Heart left ventricle (tissue), 16 donors: Measurements from ENCODE around the gene FBXL12. TPM values are rescaled to one million over a fixed set of nuclear protein-coding genes. Genes with fewer than 3 reads are reported as not detected.

Experiments
- ATAC-seq, 4 donors: fragments of 200-7000 bp; cut with Tn5 transposase; one replicate each; pipeline ENCODE4 v1.9.1; 2020 to 2022; ENCODE audit warnings: moderate library complexity in 4 of 4, mild to moderate bottlenecking in 3 of 4, moderate number of reproducible peaks in 1 of 4
- DNase-seq, 5 donors: peaks; one replicate each; pipeline ENCODE4 v3.0.0-alpha.2; 2020
- H3K27ac ChIP-seq, 12 donors: fragments of 200-600 bp; sonication (generic) in 4 of 12; one replicate each; pipeline versions ENCODE4 v1.5.0 to v1.8.0; 2016 to 2022; ENCODE audit warnings: mild to moderate bottlenecking in 2 of 12
- H3K27me3 ChIP-seq, 9 donors: fragments of 200-600 bp; sonication (generic) in 2 of 9; one replicate each; pipeline versions ENCODE4 v1.5.1 to v1.8.0; 2016 to 2022; ENCODE audit warnings: mild to moderate bottlenecking in 3 of 9
- H3K36me3 ChIP-seq, 9 donors: fragments of 200-600 bp; sonication (generic) in 2 of 9; one replicate each; pipeline versions ENCODE4 v1.5.0 to v1.8.0; 2018 to 2022; ENCODE audit warnings: mild to moderate bottlenecking in 2 of 9
- H3K4me1 ChIP-seq, 12 donors: fragments of 200-600 bp; sonication (generic) in 4 of 12; one replicate each; pipeline versions ENCODE4 v1.5.0 to v1.8.0; 2016 to 2022; ENCODE audit warnings: mild to moderate bottlenecking in 3 of 12
- H3K4me3 ChIP-seq, 12 donors: fragments of 200-600 bp; sonication (generic) in 4 of 12; one replicate each; pipeline versions ENCODE4 v1.5.0 to v1.8.0; 2017 to 2022; ENCODE audit warnings: mild to moderate bottlenecking in 9 of 12, moderate library complexity in 4 of 12
- H3K9me3 ChIP-seq, 12 donors: fragments of 200-600 bp; sonication (generic) in 4 of 12; one replicate each; pipeline versions ENCODE4 v1.5.0 to v1.8.0; 2016 to 2022; ENCODE audit warnings: mild to moderate bottlenecking in 1 of 12
- POLR2A ChIP-seq, 2 donors: fragments of 450-650 bp; IDR thresholded peaks; one replicate each; pipeline ENCODE4 v1.6.1; 2017; ENCODE audit warnings: antibody characterized with exemption in 2 of 2, mild to moderate bottlenecking in 2 of 2, moderate library complexity in 2 of 2
- WGBS, 4 donors: extraction: QIAGEN DNeasy Blood & Tissue Kit in 2 of 4; methylation state at CpG; one replicate each; pipeline versions ENCODE4 v1.1.5 to v1.1.7; 2013 to 2018; 5-methylcytosine and 5-hydroxymethylcytosine counted together
- intact Hi-C, 10 donors: fragments of 100-400 bp; cut with DNase I; formaldehyde crosslinking; loops; one replicate each; pipeline versions ENCODE4 v1.11.1 to v1.14.2; 2022
- polyA plus RNA-seq, 2 donors: library from polyadenylated mRNA; stranded (reverse); fragments of 200-250 nt; gene quantifications; one replicate each; pipeline ENCODE4 v1.2.3, GENCODE V29; 2013
- total RNA-seq, 9 donors: library from RNA; depleted of rRNA in 2 of 9; stranded (reverse); fragments of >200 nt in 2 of 9; fragmentation: NEBNext Ultra II Directional in 3 of 9; extraction: Animal tissue kit (Norgen Biotek cat#: 25700) in 3 of 9; gene quantifications; one replicate each; pipeline versions ENCODE4 v1.1.0 to v1.2.4, GENCODE V29; 2016 to 2023
- TF ChIP-seq, protein P1 (sequence below), 12 donors: fragments of 200-600 bp; sonication (generic) in 4 of 12; IDR thresholded peaks; one replicate each; pipeline versions ENCODE4 v1.5.0 to v1.8.0; 2018 to 2022; ENCODE audit warnings: antibody characterized with exemption in 12 of 12, mild to moderate bottlenecking in 5 of 12
- donor health status: ischemic (EF 13 %, LVEDD 7.1; RV severe dilation, severe dysfunction).
- donor health status: healthy with polysubstance abuse.
- donor health status: DM: no; HTN: yes; CAD: no.
- donor health status: DM: no; HTN: no; CAD: no.
- donor health status: ischemic (EF 25% LVEDD 6.9; RV normal size, moderate dysfunction).
- donor health status: ischemic (EF 25% LVEDD 5.7; RV mildly dilated, moderate dysfunction).
- donor health status: healthy.
- donor health status: DM: yes; HTN: yes; CAD: no.
- donor health status: ischemic (EF 35%, LVEDD 5.7; RV mildly dilated, moderate dysfunction).
- donor health status: nonischemic (EF 11% LVEDD 7.7; RV severe dilation, severe dysfunction).
- donor health status: DM: yes; HTN: yes; CAD: no.
- donor health status: PGD.
- donor health status: ischemic (EF 29% LVEDD 5.4; RV normal size, mild dysfunction).
- donor health status: nonischemic (EF 23%, LVEDD 6.1; RV moderate dilation, normal function).

Gene FBXL12
- total and polyA plus RNA-seq, 11 donors: 9.8 to 17.6 (median 12.2) TPM

GRCh38 chr19:9799162-9799561, 19.7 kb downstream of the FBXL12 start:
- DNase-seq (no peak), ATAC-seq (no peak)
- intact Hi-C loops: loop anchor here (5.0 to 10.0 kb wide), 11 partner anchors 172 to 664 kb away; partner anchors contain the start of genes ZNF266 (in 2 of the 10), ZNF121 (in 1 of the 10) and ZNF317 (in 1 of the 10)
- Histone ChIP-seq H3K27ac (no peak overlapping the region), H3K9me3 (no peaks in the 10 kb centered on the region), H3K27me3 (no peaks in the 10 kb centered on the region), H3K4me3 (no peak overlapping the region), H3K36me3 (peaks cover 0 to 3% (median 0%) of the 10 kb centered on the region in 9 donors), H3K4me1 (peaks cover 0 to 9% (median under 1%) of the 10 kb centered on the region in 12 donors)
- TF ChIP-seq POLR2A (IDR thresholded peaks at IDR 0.05): no peak
- TF ChIP-seq, protein P1, sequence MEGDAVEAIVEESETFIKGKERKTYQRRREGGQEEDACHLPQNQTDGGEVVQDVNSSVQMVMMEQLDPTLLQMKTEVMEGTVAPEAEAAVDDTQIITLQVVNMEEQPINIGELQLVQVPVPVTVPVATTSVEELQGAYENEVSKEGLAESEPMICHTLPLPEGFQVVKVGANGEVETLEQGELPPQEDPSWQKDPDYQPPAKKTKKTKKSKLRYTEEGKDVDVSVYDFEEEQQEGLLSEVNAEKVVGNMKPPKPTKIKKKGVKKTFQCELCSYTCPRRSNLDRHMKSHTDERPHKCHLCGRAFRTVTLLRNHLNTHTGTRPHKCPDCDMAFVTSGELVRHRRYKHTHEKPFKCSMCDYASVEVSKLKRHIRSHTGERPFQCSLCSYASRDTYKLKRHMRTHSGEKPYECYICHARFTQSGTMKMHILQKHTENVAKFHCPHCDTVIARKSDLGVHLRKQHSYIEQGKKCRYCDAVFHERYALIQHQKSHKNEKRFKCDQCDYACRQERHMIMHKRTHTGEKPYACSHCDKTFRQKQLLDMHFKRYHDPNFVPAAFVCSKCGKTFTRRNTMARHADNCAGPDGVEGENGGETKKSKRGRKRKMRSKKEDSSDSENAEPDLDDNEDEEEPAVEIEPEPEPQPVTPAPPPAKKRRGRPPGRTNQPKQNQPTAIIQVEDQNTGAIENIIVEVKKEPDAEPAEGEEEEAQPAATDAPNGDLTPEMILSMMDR (IDR thresholded peaks at IDR 0.05): no peak

- TF ChIP-seq POLR2A (IDR thresholded peaks at IDR 0.05): no peak
- TF ChIP-seq, protein P1 (IDR thresholded peaks at IDR 0.05): no peak
- Histone ChIP-seq H3K4me3 (no peak overlapping the region), H3K36me3 (no peaks in the 10 kb centered on the region), H3K9me3 (no peaks in the 10 kb centered on the region), H3K4me1 (peaks cover 0 to 9% (median under 1%) of the 10 kb centered on the region in 12 donors), H3K27me3 (no peaks in the 10 kb centered on the region), H3K27ac (no peak overlapping the region)
- no peak for DNase-seq
- intact Hi-C loops: loop anchor here (2.0 to 10.0 kb wide), 14 partner anchors 171 to 663 kb away; partner anchors contain the start of genes ZNF266 (in 2 of the 10), ZNF121 (in 1 of the 10), ZNF317 (in 1 of the 10) and ZNF561 (in 1 of the 10)
- no peak for ATAC-seq
- 86 to 93% (median 88%) methylated on average over 5 of the region's 5 CpGs for WGBS, 4 donors
Measured at GRCh38 chr19:9797871-9798270, 21.0 kb downstream of the FBXL12 start.

DNA sequence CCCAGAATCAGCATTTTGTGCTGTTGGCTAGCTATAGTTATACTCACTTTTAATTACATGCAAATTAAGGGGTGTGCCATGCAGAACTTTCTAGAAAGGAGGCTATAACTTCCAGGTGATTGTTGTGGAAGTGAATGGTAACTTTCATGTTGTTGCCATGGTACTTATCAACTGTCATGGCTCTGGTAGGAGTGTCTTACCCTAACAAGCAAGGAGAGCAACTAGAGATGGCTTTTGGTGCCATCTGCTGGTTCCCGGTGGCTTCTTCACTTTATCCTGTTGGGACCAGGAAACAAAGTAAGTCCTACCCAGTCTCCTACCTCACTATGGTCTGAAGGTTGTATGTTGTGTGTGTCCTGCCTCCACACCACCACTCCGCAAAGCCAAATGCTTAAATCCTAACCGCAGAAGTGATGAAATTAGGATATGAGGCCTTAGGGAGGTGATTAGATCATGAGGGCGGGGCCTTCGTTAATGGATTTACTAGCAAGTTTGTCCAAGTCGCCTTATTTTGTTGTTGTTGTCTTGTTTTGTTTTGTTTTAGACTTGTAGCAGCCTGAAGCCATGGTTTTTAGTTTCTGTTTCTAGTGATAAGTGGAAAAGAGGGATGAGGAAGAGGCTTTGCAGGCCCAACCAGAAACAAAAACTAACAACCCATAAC, 22.6 kb downstream of the FBXL12 start:
- Histone ChIP-seq H3K4me1 (peaks cover 0 to 11% (median 3%) of the 10 kb centered on the region in 12 donors), H3K27me3 (no peaks in the 10 kb centered on the region), H3K27ac (peak overlapping the region in 2 of 12 donors; percentile 4 to 31), H3K36me3 (no peaks in the 10 kb centered on the region), H3K4me3 (no peak overlapping the region), H3K9me3 (no peaks in the 10 kb centered on the region)
- no peak for TF ChIP-seq POLR2A (IDR thresholded peaks at IDR 0.05)
- TF ChIP-seq, protein P1 (IDR thresholded peaks at IDR 0.05): peak; percentile 66 to 92 (median 81)
- peak; percentile 76 to 82 (median 80) for DNase-seq
- WGBS, 4 donors: 43 to 52% (median 48%) methylated on average over 6 of the region's 6 CpGs
- intact Hi-C loops: loop anchor here (1.0 to 10.0 kb wide), 15 partner anchors 169 to 661 kb away; partner anchors contain the start of genes ZNF266 (in 2 of the 10), ZNF561 (in 2 of the 10), ZNF121 (in 1 of the 10) and ZNF317 (in 1 of the 10)
- peak; percentile 26 to 56 (median 37) for ATAC-seq

DNA sequence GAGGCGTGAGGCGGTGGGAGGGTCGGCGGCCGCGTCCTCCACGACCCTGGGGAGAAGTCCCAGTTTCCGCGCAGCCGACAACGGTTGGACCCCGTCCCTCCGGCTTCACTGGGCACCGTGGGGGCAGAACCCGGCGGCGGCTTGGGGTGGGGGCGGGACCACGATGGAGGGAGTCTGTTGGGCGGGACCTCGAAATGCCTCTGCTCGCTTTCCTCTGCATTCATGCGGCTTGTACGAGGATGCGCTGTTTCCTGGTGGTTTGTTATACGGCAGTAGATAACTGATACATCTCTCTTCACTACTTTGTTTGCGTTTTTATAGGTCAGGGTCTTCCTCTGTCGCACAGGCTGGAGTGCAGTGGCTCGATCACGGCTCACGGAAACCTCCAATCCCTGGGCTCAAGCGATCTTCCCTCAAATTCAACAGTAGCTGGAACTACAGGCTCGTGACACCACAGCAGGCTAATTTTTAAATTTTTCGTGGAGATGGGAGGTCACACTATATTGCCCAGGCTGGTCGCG, 25.7 kb downstream of the FBXL12 start:
- WGBS, 4 donors: 15 to 28% (median 20%) methylated on average over 28 to 36 of the region's 36 CpGs
- DNase-seq (peak in 4 of 5 donors; percentile 57 to 82 (median 64)), ATAC-seq (peak in 2 of 4 donors; percentile 3 to 34)

More for the DNA sequence above, 25.7 kb downstream of the FBXL12 start:
- no peaks in the 10 kb centered on the region for H3K36me3 ChIP-seq
- H3K4me3 ChIP-seq: peak overlapping the region; percentile 53 to 95 (median 70)
- H3K27ac ChIP-seq: peak overlapping the region; percentile 66 to 97 (median 86)
- H3K9me3 ChIP-seq: no peaks in the 10 kb centered on the region
- intact Hi-C loops: loop anchor here in 8 of 10 donors (1.0 to 10.0 kb wide), 12 partner anchors 116 to 658 kb away; partner anchors contain the start of genes ZNF121 (in 3 of the 8), ZNF266 (in 2 of the 8), ZNF317 (in 1 of the 8) and ZNF561 (in 1 of the 8)
- H3K27me3 ChIP-seq: no peaks in the 10 kb centered on the region
- TF ChIP-seq, protein P1 (IDR thresholded peaks at IDR 0.05): no peak
- no peak for TF ChIP-seq POLR2A (IDR thresholded peaks at IDR 0.05)
- H3K4me1 ChIP-seq: peaks cover 0 to 22% (median 9%) of the 10 kb centered on the region in 12 donors
